MM.1S (cell line): Measurements from ENCODE around the gene TNKS2.

Source experiments
- CTCF ChIP-seq: fragments of 300-600 bp; sonication (generic); IDR thresholded peaks from 2 replicates; pipeline ENCODE4 v1.5.1; 2016; ENCODE audit warnings: antibody characterized with exemption, low read length, mixed read lengths
- EZH2 ChIP-seq: fragments of 300-600 bp; sonication (generic); optimal IDR thresholded peaks from 2 replicates; pipeline ENCODE3; 2017; ENCODE audit warnings: low read depth, mild to moderate bottlenecking, antibody characterized with exemption, low read length, mixed read lengths
- EZH2phosphoT487 ChIP-seq: fragments of 300-600 bp; sonication (generic); IDR thresholded peaks from 2 replicates; pipeline ENCODE4 v1.6.1; 2018; ENCODE audit warnings: antibody characterized with exemption, low read length

GRCh38 chr10:91864099-91864498 is 65.9 kb downstream of the TNKS2 start:
- TF ChIP-seq CTCF, result no peak
- no peak for TF ChIP-seq EZH2phosphoT487
- TF ChIP-seq EZH2, result no peak
